K562 (cell line): ENCODE results near the gene PHLDB1. TPM values are rescaled to one million over a fixed set of nuclear protein-coding genes. Genes with fewer than 3 reads are reported as not detected.

Source experiments
- BCOR ChIP-seq: fragments of 450-650 bp; IDR thresholded peaks from 2 replicates; pipeline ENCODE4 v1.6.1; 2016
- C11orf30 ChIP-seq: fragments of 450-650 bp; IDR thresholded peaks from 2 replicates; pipeline ENCODE4 v1.6.1; 2016; ENCODE audit warnings: low read depth, mild to moderate bottlenecking
- CBX3 ChIP-seq, 2 experiments: IDR thresholded peaks; 1 replicate in 1 of 2; 2 replicates in 1 of 2; pipeline ENCODE4 v1.6.1; 2012; ENCODE audit warnings: inconsistent platforms in 2 of 2, low read length in 2 of 2, borderline replicate concordance in 1 of 2, control low read depth in 1 of 2
- EZH2 ChIP-seq: IDR thresholded peaks from 2 replicates; pipeline ENCODE4 v1.6.1; 2012; ENCODE audit warnings: low read depth, mild to moderate bottlenecking, inconsistent platforms, low read length, borderline replicate concordance
- FOXP1 ChIP-seq: sonication (generic); formaldehyde crosslinking; IDR thresholded peaks from 2 replicates; pipeline ENCODE4 v1.8.0; 2022; ENCODE audit warnings: mild to moderate bottlenecking, missing genetic modification reagents
- HCFC1 ChIP-seq: IDR thresholded peaks from 2 replicates; pipeline ENCODE4 v1.6.1; 2012; ENCODE audit warnings: low read depth, low read length, improper control_type of control experiment
- HDGF ChIP-seq: fragments of 450-650 bp; IDR thresholded peaks from 2 replicates; pipeline ENCODE4 v1.6.1; 2016
- HNRNPL ChIP-seq: fragments of 200-400 bp; formaldehyde crosslinking; IDR thresholded peaks from 2 replicates; pipeline ENCODE4 v1.6.1; 2017; ENCODE audit warnings: low read depth, mild to moderate bottlenecking, low read length
- KLF6 ChIP-seq: fragments of 250-450 bp; sonication (Bioruptor Pico); IDR thresholded peaks from 2 replicates; pipeline ENCODE4 v1.4.0; 2020; ENCODE audit warnings: mild to moderate bottlenecking, moderate library complexity, borderline replicate concordance
- MAZ ChIP-seq, 2 experiments: fragments of 450-650 bp in 1 of 2; sonication (generic) in 1 of 2; formaldehyde crosslinking; IDR thresholded peaks in 1 of 2; conservative IDR thresholded peaks in 1 of 2; 2 replicates each; pipeline versions ENCODE4 v1.4.0 to v1.5.0; 2020; ENCODE audit warnings: mild to moderate bottlenecking in 1 of 2, missing genetic modification reagents in 1 of 2
- MCM5 ChIP-seq: fragments of 450-650 bp; IDR thresholded peaks from 2 replicates; pipeline ENCODE4 v1.6.1; 2016; ENCODE audit warnings: low read depth
- MED1 ChIP-seq: sonication (generic); formaldehyde crosslinking; IDR thresholded peaks from 2 replicates; pipeline ENCODE4 v1.8.1; 2023; ENCODE audit warnings: missing genetic modification reagents, borderline replicate concordance
- MTA1 ChIP-seq: fragments of 450-650 bp; IDR thresholded peaks from 2 replicates; pipeline ENCODE4 v1.6.1; 2017; ENCODE audit warnings: borderline replicate concordance
- PHF8 ChIP-seq: fragments of 200-600 bp; sonication (generic); IDR thresholded peaks from 2 replicates; pipeline ENCODE4 v1.6.1; 2012; ENCODE audit warnings: mixed run types, mild to moderate bottlenecking, inconsistent platforms, low read length, moderate library complexity, borderline replicate concordance
- POLR2AphosphoS2 ChIP-seq: IDR thresholded peaks from 2 replicates; pipeline ENCODE4 v1.6.1; 2012; ENCODE audit warnings: low read length, improper control_type of control experiment
- POLR2G ChIP-seq: fragments of 200-400 bp; formaldehyde crosslinking; IDR thresholded peaks from 2 replicates; pipeline ENCODE4 v1.6.1; 2017; ENCODE audit warnings: low read depth, mild to moderate bottlenecking, antibody characterized with exemption, low read length, moderate library complexity
- POLR3A ChIP-seq: IDR thresholded peaks from 2 replicates; pipeline ENCODE4 v1.6.1; 2011; ENCODE audit warnings: borderline replicate concordance, mild to moderate bottlenecking, moderate library complexity; ENCODE audit not compliant: insufficient read length, insufficient read depth; ENCODE audit errors: extremely low read depth
- RAD51 ChIP-seq: fragments of 450-650 bp; IDR thresholded peaks from 2 replicates; pipeline ENCODE4 v1.7.1; 2016; ENCODE audit warnings: low read depth, mild to moderate bottlenecking, borderline replicate concordance
- RBFOX2 ChIP-seq: fragments of 200-400 bp; formaldehyde crosslinking; IDR thresholded peaks from 2 replicates; pipeline ENCODE4 v1.6.1; 2017; ENCODE audit warnings: low read depth, mild to moderate bottlenecking, low read length, moderate library complexity
- RNF2 ChIP-seq: sonication (generic); IDR thresholded peaks from 2 replicates; pipeline ENCODE4 v1.6.1; 2016
- SMAD4 ChIP-seq: fragments of 250-450 bp; sonication (Bioruptor Pico); conservative IDR thresholded peaks from 2 replicates; pipeline ENCODE4 v1.8.0; 2021; ENCODE audit warnings: inconsistent platforms, mild to moderate bottlenecking, moderate library complexity
- SRSF1 ChIP-seq: fragments of 200-400 bp; formaldehyde crosslinking; IDR thresholded peaks from 2 replicates; pipeline ENCODE4 v1.6.1; 2017; ENCODE audit warnings: mild to moderate bottlenecking, low read depth, low read length, moderate library complexity
- SRSF7 ChIP-seq: fragments of 200-400 bp; formaldehyde crosslinking; optimal IDR thresholded peaks from 2 replicates; pipeline ENCODE3; 2017; ENCODE audit warnings: mild to moderate bottlenecking, low read depth, low read length
- TAF1 ChIP-seq: IDR thresholded peaks from 2 replicates; pipeline ENCODE4 v1.6.1; 2011; ENCODE audit warnings: mild to moderate bottlenecking, low read length, moderate library complexity; ENCODE audit not compliant: insufficient read depth, control insufficient read depth, severe bottlenecking; ENCODE audit errors: extremely low read depth
- TAF7 ChIP-seq: fragments of 450-650 bp; IDR thresholded peaks from 2 replicates; pipeline ENCODE4 v1.6.1; 2016; ENCODE audit warnings: missing genetic modification characterization, missing compliant biosample characterization
- TRIM24 ChIP-seq, 2 experiments: fragments of 450-650 bp; IDR thresholded peaks; 2 replicates each; pipeline ENCODE4 v1.6.1; 2016
- ZNF23 ChIP-seq: fragments of 250-450 bp; sonication (Bioruptor Pico); IDR thresholded peaks from 2 replicates; pipeline ENCODE4 v1.4.0; 2020; ENCODE audit warnings: mild to moderate bottlenecking
- ZNF253 ChIP-seq: fragments of 250-450 bp; sonication (Bioruptor Pico); conservative IDR thresholded peaks from 2 replicates; pipeline ENCODE4 v1.6.1; 2021; ENCODE audit warnings: mild to moderate bottlenecking
- ZNF311 ChIP-seq: fragments of 250-450 bp; sonication (Bioruptor Pico); IDR thresholded peaks from 2 replicates; pipeline ENCODE4 v1.4.0; 2020; ENCODE audit warnings: mild to moderate bottlenecking, moderate library complexity
- polyA plus RNA-seq, 8 experiments: library from polyadenylated mRNA; depleted of rRNA in 4 of 8; stranded (reverse) in 5 of 8; unstranded in 3 of 8; fragments of >200 nt; fragmentation: Nextera tagmentation in 2 of 8; fragmentation: Illumina TruSeq in 1 of 8; extraction: Ambion mirVana in 2 of 8; extraction: Trizol in 1 of 8; gene quantifications; 2 replicates each; pipeline versions ENCODE4 v1.2.1 to v1.2.3, GENCODE V29; 2011 to 2014; ENCODE audit warnings: inconsistent platforms in 1 of 8, missing spikeins in 1 of 8
- total RNA-seq, 7 experiments: library from RNA; depleted of rRNA in 6 of 7; stranded (reverse); fragments of >200 nt in 6 of 7; fragmentation: Illumina TruSeq in 2 of 7; extraction: Trizol in 2 of 7; gene quantifications; 2 replicates each; pipeline versions ENCODE4 v1.2.1 to v1.2.3, GENCODE V29; 2011 to 2021; ENCODE audit warnings: low replicate concordance in 1 of 7
- TF ChIP-seq, protein P1 (sequence below): sonication (generic); formaldehyde crosslinking; IDR thresholded peaks from 2 replicates; pipeline ENCODE4 v1.8.1; 2023; ENCODE audit warnings: mild to moderate bottlenecking, missing genetic modification reagents

Gene PHLDB1
- total and polyA plus RNA-seq, 9 of the 15 experiments (the other 6 are each of a cell fraction or from before 2014, with no cell fraction given) = 2.0 to 28.7 (median 16.2) TPM

- TF ChIP-seq RNF2 (no peak), PHF8 (peak; percentile 36; the same call in 1 of the 2 replicates), MTA1 (peak; percentile 56), KLF6 (CRISPR knock-in tag) (no peak), SRSF7 (no peak), POLR3A (no peak), EZH2 (no peak), TAF7 (no peak), MCM5 (no peak), MAZ (CRISPR knock-in tag; conservative IDR thresholded peaks at IDR 0.05 in 1 of 2, IDR thresholded peaks at IDR 0.05 in 1 of 2) (peak; percentile 74 to 96), SMAD4 (no peak), HDGF (0 out of 2 replicates have a peak, but pooled peaks have one; percentile 54), HNRNPL (no peak), FOXP1 (CRISPR knock-in tag) (no peak), MED1 (no peak), RAD51 (no peak), POLR2AphosphoS2 (no peak), ZNF23 (CRISPR knock-in tag) (no peak), BCOR (peak; percentile 57; the same call in 1 of the 2 replicates), TAF1 (peak; percentile 29), HCFC1 (no peak; the same call in 1 of the 2 replicates), C11orf30 (no peak), TRIM24 (IDR thresholded peaks at IDR 0.05) (0 out of 4 replicates have a peak, but pooled peaks have one; percentile 14 to 18), SRSF1 (no peak), RBFOX2 (peak; percentile 70), POLR2G (peak; percentile 71), CBX3 (IDR thresholded peaks at IDR 0.05; ENCODE audit: borderline replicate concordance in 1 of 2, low read length in 2 of 2) (no peak), ZNF311 (CRISPR knock-in tag) (no peak), ZNF253 (CRISPR knock-in tag) (no peak)
- TF ChIP-seq, protein P1, sequence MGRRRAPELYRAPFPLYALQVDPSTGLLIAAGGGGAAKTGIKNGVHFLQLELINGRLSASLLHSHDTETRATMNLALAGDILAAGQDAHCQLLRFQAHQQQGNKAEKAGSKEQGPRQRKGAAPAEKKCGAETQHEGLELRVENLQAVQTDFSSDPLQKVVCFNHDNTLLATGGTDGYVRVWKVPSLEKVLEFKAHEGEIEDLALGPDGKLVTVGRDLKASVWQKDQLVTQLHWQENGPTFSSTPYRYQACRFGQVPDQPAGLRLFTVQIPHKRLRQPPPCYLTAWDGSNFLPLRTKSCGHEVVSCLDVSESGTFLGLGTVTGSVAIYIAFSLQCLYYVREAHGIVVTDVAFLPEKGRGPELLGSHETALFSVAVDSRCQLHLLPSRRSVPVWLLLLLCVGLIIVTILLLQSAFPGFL (CRISPR knock-in tag) = no peak
Observed at GRCh38 chr11:118634431-118635236, 27.2 kb downstream of the PHLDB1 start (continued).
